ENCODE results near the gene HUWE1. TPM values are rescaled to one million over a fixed set of nuclear protein-coding genes. Genes with fewer than 3 reads are reported as not detected.

HUWE1 gene
- total RNA-seq, 2 experiments from 2014 or later: 213 to 237 TPM

DNA sequence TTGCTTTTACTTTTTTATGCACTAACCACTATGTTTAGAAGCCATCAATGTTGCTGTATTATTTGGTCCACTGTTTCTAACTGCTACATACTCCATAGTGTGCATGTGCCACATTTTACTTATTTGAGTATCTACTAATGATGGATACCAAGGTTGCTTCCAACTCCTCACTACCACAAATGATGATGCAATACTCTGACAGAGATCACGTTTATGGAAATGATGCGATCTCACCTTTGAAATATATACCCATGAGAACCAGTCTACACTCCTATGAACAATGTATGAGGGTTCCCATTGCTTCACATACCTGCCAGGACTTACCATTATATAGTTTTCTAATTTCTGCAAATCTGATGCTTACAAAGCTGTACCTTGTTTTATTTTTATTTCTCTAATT, 44.2 kb downstream of the HUWE1 start:
- H3K9me3 Mint-ChIP-seq: no peaks in the 10 kb centered on the region
- no peak for DNase-seq
- no peak overlapping the region for H3K4me3 Mint-ChIP-seq
- ChIA-PET POLR2A (no interaction called here), CTCF (no interaction called here)
- H3K4me1 Mint-ChIP-seq: peaks cover 15% of the 10 kb centered on the region
- peaks cover 48% of the 10 kb centered on the region for H3K36me3 Mint-ChIP-seq (ENCODE audit: low read depth)
- no peak overlapping the region for H3K27ac Mint-ChIP-seq
- no peaks in the 10 kb centered on the region for H3K27me3 Mint-ChIP-seq

DNA sequence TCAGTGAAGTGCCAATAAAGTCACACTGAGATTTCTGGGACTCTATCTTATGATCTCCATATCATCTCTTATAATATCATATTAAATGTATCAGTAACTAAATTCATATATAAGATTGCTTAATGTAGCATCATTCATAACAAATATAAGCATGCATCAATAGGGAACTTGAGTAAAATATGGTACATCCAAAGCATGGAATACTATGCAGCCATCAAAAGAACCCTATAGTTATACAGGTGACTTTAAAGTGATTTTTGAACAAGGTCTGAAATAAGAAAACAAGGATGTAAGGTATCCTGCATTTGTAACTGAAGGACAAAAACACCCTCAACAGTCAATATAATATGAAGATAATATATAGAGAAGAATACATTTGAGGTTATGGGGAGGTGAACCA, 47.3 kb downstream of the HUWE1 start:
- POLR2A ChIA-PET: no interaction called here
- peaks cover 42% of the 10 kb centered on the region for H3K36me3 Mint-ChIP-seq (ENCODE audit: low read depth)

DNA sequence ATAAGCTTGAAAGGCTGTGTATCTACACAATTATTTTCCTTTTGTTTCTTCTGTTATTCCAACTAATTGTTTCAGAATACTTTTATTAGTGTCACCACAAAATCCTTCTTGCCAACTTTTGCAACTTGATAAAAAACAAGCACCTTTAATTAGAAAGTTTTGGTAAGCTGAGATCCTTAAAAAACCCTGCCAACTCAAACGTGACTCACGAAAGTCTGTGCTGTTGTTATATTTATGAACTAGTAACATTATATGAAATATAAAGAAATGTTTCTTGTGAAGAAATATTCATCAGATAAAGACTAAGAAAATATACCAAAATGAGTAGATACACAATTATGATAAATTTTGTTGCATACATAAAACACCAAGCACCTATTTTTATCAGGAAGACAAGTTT, 49.0 kb downstream of the HUWE1 start:
- H3K27me3 Mint-ChIP-seq: no peaks in the 10 kb centered on the region
- peaks cover 4% of the 10 kb centered on the region for H3K4me1 Mint-ChIP-seq
- H3K27ac Mint-ChIP-seq: no peak overlapping the region
- CTCF ChIA-PET: no interaction called here
- peaks cover 48% of the 10 kb centered on the region for H3K36me3 Mint-ChIP-seq (ENCODE audit: low read depth)
- POLR2A ChIA-PET: no interaction called here
- no peaks in the 10 kb centered on the region for H3K9me3 Mint-ChIP-seq
- H3K4me3 Mint-ChIP-seq: no peak overlapping the region
- DNase-seq: no peak

More for the DNA sequence above, 47.3 kb downstream of the HUWE1 start:
- no peak for DNase-seq
- H3K4me3 Mint-ChIP-seq: no peak overlapping the region
- no peaks in the 10 kb centered on the region for H3K9me3 Mint-ChIP-seq
- H3K4me1 Mint-ChIP-seq: peaks cover 2% of the 10 kb centered on the region
- CTCF ChIA-PET: no interaction called here
- H3K27me3 Mint-ChIP-seq: no peaks in the 10 kb centered on the region
- H3K27ac Mint-ChIP-seq: no peak overlapping the region

DNA sequence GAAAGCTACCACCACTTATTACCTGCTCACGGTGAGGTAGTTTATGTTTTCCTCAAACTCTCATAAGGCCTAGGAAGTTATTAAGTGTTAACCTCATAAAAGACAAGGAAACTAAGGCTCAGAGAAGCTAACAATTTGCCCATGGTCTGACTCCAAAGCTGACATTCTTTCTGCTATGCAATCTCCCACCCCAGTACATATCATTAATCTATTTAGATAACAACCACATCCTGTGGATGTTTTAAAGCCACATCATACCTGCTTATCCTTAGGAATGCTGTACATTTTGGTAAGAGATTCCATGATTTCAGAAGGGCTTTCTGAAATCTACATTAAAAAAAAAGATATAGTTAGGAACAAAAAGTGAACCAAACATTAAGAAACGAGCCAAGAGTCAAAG, 55.4 kb downstream of the HUWE1 start:
- no peak overlapping the region for H3K4me3 Mint-ChIP-seq
- H3K27ac Mint-ChIP-seq: no peak overlapping the region
- no peaks in the 10 kb centered on the region for H3K27me3 Mint-ChIP-seq
- H3K9me3 Mint-ChIP-seq: no peaks in the 10 kb centered on the region
- CTCF ChIA-PET: no interaction called here
- no peak for DNase-seq
- POLR2A ChIA-PET: no interaction called here
- H3K36me3 Mint-ChIP-seq (ENCODE audit: low read depth): peaks cover 79% of the 10 kb centered on the region
- peaks cover 6% of the 10 kb centered on the region for H3K4me1 Mint-ChIP-seq

- no peak overlapping the region for H3K27ac Mint-ChIP-seq
- no peak for DNase-seq
- H3K4me1 Mint-ChIP-seq: peaks cover 6% of the 10 kb centered on the region
- CTCF ChIA-PET: no interaction called here
- no peak overlapping the region for H3K4me3 Mint-ChIP-seq
- H3K27me3 Mint-ChIP-seq: no peaks in the 10 kb centered on the region
- H3K36me3 Mint-ChIP-seq (ENCODE audit: low read depth): peaks cover 74% of the 10 kb centered on the region
- no peaks in the 10 kb centered on the region for H3K9me3 Mint-ChIP-seq
- POLR2A ChIA-PET: no interaction called here
These were observed 56.3 kb downstream of the HUWE1 start for GRCh38 chrX:53630261-53630660.

- POLR2A ChIA-PET: no interaction called here
- Mint-ChIP-seq H3K9me3 (no peaks in the 10 kb centered on the region), H3K36me3 (ENCODE audit: low read depth) (peaks cover 62% of the 10 kb centered on the region), H3K27me3 (no peaks in the 10 kb centered on the region), H3K27ac (no peak overlapping the region), H3K4me3 (no peak overlapping the region), H3K4me1 (peaks cover 9% of the 10 kb centered on the region)
- DNase-seq: no peak
- CTCF ChIA-PET: no interaction called here
These were observed 64.1 kb downstream of the HUWE1 start for GRCh38 chrX:53622431-53622830.

DNA sequence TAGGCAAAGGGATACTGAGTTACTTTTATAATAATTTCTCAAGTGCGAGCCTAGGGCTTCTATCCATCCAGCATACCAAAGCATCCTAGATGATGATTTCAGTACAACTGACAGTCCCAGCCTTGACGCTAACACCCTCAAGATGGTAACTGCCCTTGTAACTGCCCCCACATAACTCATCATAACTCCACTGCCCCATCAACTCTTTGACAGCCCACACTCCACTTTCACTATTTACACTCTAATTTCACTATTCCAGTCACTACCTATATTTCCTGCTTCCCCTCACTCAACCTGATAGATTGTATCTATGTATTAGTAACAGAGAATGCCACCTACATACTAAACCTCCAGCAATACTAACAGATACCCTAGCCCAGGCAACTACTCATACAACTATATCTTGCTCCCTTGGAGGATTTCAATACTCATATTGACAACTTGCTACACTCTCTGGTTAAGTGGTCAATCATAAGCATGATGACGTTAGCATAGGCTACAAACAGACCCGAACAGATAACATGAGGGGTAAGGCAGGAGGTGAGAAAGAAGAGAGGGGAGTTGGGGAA, 65.0 kb downstream of the HUWE1 start:
- DNase-seq: no peak
- Mint-ChIP-seq H3K4me3 (no peak overlapping the region), H3K4me1 (peaks cover 9% of the 10 kb centered on the region), H3K9me3 (no peaks in the 10 kb centered on the region), H3K27me3 (no peaks in the 10 kb centered on the region), H3K27ac (no peak overlapping the region), H3K36me3 (ENCODE audit: low read depth) (peaks cover 62% of the 10 kb centered on the region)
- CTCF ChIA-PET: no interaction called here
- POLR2A ChIA-PET: no interaction called here

GRCh38 chrX:53616946-53617345, 69.6 kb downstream of the HUWE1 start:
- Mint-ChIP-seq H3K27me3 (no peaks in the 10 kb centered on the region), H3K4me1 (peaks cover 2% of the 10 kb centered on the region), H3K27ac (no peak overlapping the region), H3K9me3 (no peaks in the 10 kb centered on the region), H3K36me3 (ENCODE audit: low read depth) (peaks cover 73% of the 10 kb centered on the region), H3K4me3 (no peak overlapping the region)
- ChIA-PET CTCF (no interaction called here), POLR2A (no interaction called here)
- no peak for DNase-seq

GRCh38 chrX:53606456-53606855, 80.1 kb downstream of the HUWE1 start:
- H3K4me3 Mint-ChIP-seq: no peak overlapping the region
- POLR2A ChIA-PET: no interaction called here
- no peak overlapping the region for H3K27ac Mint-ChIP-seq
- DNase-seq: no peak
- H3K9me3 Mint-ChIP-seq: no peaks in the 10 kb centered on the region
- H3K27me3 Mint-ChIP-seq: no peaks in the 10 kb centered on the region
- H3K4me1 Mint-ChIP-seq: peaks cover 2% of the 10 kb centered on the region
- peaks cover 73% of the 10 kb centered on the region for H3K36me3 Mint-ChIP-seq (ENCODE audit: low read depth)
- CTCF ChIA-PET: no interaction called here

- DNase-seq: no peak
- Mint-ChIP-seq H3K4me1 (peaks cover 2% of the 10 kb centered on the region), H3K4me3 (no peak overlapping the region), H3K9me3 (no peaks in the 10 kb centered on the region), H3K27me3 (no peaks in the 10 kb centered on the region), H3K27ac (no peak overlapping the region), H3K36me3 (ENCODE audit: low read depth) (peaks cover 67% of the 10 kb centered on the region)
- POLR2A ChIA-PET: no interaction called here
- CTCF ChIA-PET: no interaction called here
These were observed 81.5 kb downstream of the HUWE1 start for GRCh38 chrX:53605004-53605403.

DNA sequence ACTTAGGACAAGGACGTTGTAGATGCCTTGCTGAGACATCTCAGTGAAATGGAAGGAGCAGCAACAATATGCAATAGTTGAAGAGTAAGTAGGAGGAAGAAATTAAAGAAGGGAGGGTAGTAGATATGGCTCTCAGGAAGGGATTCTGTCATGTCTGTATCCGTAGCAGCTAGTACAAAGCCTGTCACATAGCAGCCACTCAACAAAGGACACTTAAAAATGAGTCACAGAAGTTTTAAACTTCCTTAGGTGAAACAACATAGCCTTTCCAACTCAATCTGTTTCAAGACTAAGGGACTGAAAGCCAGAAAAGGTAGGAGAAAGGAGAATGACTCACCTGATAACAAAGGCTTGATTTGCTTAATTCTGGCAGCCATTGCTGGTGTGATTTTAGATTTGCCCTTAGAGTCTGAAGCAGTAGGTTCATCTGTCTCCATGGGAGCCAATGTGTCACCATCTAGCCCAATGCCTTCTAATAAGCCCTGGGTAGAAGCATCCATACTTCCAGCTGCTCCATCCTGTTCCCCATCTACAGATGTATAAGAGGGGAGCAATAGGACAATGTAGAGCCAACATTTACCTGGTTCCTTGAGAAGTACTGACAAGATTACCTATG, 86.6 kb downstream of the HUWE1 start:
- no peaks in the 10 kb centered on the region for H3K27me3 Mint-ChIP-seq
- ChIA-PET POLR2A (no interaction called here), CTCF (no interaction called here)
- H3K4me1 Mint-ChIP-seq: peaks cover 10% of the 10 kb centered on the region
- H3K4me3 Mint-ChIP-seq: no peak overlapping the region
- no peak overlapping the region for H3K27ac Mint-ChIP-seq
- H3K36me3 Mint-ChIP-seq (ENCODE audit: low read depth): peaks cover 53% of the 10 kb centered on the region
- no peak for DNase-seq
- H3K9me3 Mint-ChIP-seq: no peaks in the 10 kb centered on the region

DNA sequence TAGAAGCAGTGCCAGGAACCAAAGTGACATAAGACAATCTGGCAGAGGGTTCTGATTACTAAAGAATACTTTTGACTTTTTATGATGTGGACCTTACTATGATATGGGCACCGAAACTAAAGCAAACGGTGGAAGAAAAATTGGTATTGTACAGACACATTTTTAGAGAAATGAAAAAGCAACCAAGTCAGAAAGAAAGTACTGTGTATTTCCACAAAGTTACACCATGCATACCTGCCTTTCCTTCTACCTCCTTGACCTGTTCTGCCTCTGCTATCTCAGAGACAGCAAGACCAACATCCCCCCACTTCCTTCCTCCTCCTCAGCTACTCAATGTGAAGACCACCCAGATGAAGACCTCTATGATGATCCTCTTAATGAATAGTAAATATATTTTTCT, 88.3 kb downstream of the HUWE1 start:
- ChIA-PET CTCF (no interaction called here), POLR2A (no interaction called here)
- DNase-seq: no peak
- Mint-ChIP-seq H3K4me1 (peaks cover 10% of the 10 kb centered on the region), H3K27me3 (no peaks in the 10 kb centered on the region), H3K36me3 (ENCODE audit: low read depth) (peaks cover 57% of the 10 kb centered on the region), H3K9me3 (no peaks in the 10 kb centered on the region), H3K27ac (no peak overlapping the region), H3K4me3 (no peak overlapping the region)

- Mint-ChIP-seq H3K9me3 (no peaks in the 10 kb centered on the region), H3K4me1 (peaks cover 14% of the 10 kb centered on the region), H3K4me3 (no peak overlapping the region), H3K36me3 (ENCODE audit: low read depth) (peaks cover 66% of the 10 kb centered on the region), H3K27ac (no peak overlapping the region), H3K27me3 (no peaks in the 10 kb centered on the region)
- ChIA-PET POLR2A (no interaction called here), CTCF (no interaction called here)
- DNase-seq: no peak
These were observed 91.2 kb downstream of the HUWE1 start for GRCh38 chrX:53595266-53595810.

GRCh38 chrX:53594354-53594753, 92.2 kb downstream of the HUWE1 start:
- no peaks in the 10 kb centered on the region for H3K27me3 Mint-ChIP-seq
- peaks cover 21% of the 10 kb centered on the region for H3K4me1 Mint-ChIP-seq
- H3K4me3 Mint-ChIP-seq: no peak overlapping the region
- no peak for DNase-seq
- POLR2A ChIA-PET: no interaction called here
- CTCF ChIA-PET: no interaction called here
- H3K9me3 Mint-ChIP-seq: no peaks in the 10 kb centered on the region
- H3K27ac Mint-ChIP-seq: no peak overlapping the region
- peaks cover 71% of the 10 kb centered on the region for H3K36me3 Mint-ChIP-seq (ENCODE audit: low read depth)
